K562 (cell line): ENCODE data around the gene MAB21L3.
A peak's percentile ranks its signal among the peaks of the same experiment; 100 is the strongest.

Experiments
- CEBPZ ChIP-seq: fragments of 150-350 bp; IDR thresholded peaks from 2 replicates; pipeline ENCODE4 v1.6.1; 2014; ENCODE audit warnings: low read depth, mild to moderate bottlenecking, low read length, borderline replicate concordance
- CREB1 ChIP-seq, 2 experiments: sonication (generic) in 1 of 2; formaldehyde crosslinking in 1 of 2; IDR thresholded peaks; 2 replicates each; pipeline versions ENCODE4 v1.6.1 to v1.8.0; 2012 to 2022; ENCODE audit warnings: inconsistent platforms in 1 of 2, mild to moderate bottlenecking in 1 of 2, missing genetic modification reagents in 1 of 2, moderate library complexity in 1 of 2
- CTCF ChIP-seq, 3 experiments: IDR thresholded peaks in 2 of 3; conservative IDR thresholded peaks in 1 of 3; 2 replicates each; pipeline ENCODE4 v1.5.1; 2011 to 2012; ENCODE audit warnings: low read length in 3 of 3, mild to moderate bottlenecking in 3 of 3, control low read depth in 2 of 3, improper control_type of control experiment in 1 of 3, inconsistent platforms in 1 of 3, low read depth in 1 of 3, mixed read lengths in 1 of 3, moderate library complexity in 1 of 3; ENCODE audit not compliant: insufficient read depth in 2 of 3
- ETV6 ChIP-seq, 3 experiments: fragments of 150-350 bp in 1 of 3; sonication (generic) in 1 of 3; formaldehyde crosslinking in 1 of 3; IDR thresholded peaks; 2 replicates each; pipeline versions ENCODE4 v1.6.1 to v1.8.0; 2014 to 2022; ENCODE audit warnings: borderline replicate concordance in 2 of 3, low read depth in 2 of 3, antibody characterized with exemption in 1 of 3, low read length in 1 of 3, mild to moderate bottlenecking in 1 of 3, missing genetic modification reagents in 1 of 3
- EZH2 ChIP-seq: IDR thresholded peaks from 2 replicates; pipeline ENCODE4 v1.6.1; 2012; ENCODE audit warnings: low read depth, mild to moderate bottlenecking, inconsistent platforms, low read length, borderline replicate concordance
- MAFF ChIP-seq: IDR thresholded peaks from 2 replicates; pipeline ENCODE4 v1.6.1; 2012; ENCODE audit warnings: low read length, improper control_type of control experiment
- MEIS2 ChIP-seq: fragments of 450-650 bp; IDR thresholded peaks from 2 replicates; pipeline ENCODE4 v1.6.1; 2014; ENCODE audit warnings: mild to moderate bottlenecking; ENCODE audit not compliant: partially characterized antibody
- NR0B1 ChIP-seq: fragments of 450-650 bp; IDR thresholded peaks from one replicate; pipeline ENCODE4 v1.6.1; 2018; ENCODE audit warnings: mild to moderate bottlenecking, moderate library complexity; ENCODE audit not compliant: partially characterized antibody
- U2AF1 ChIP-seq: fragments of 200-400 bp; formaldehyde crosslinking; optimal IDR thresholded peaks from 2 replicates; pipeline ENCODE3; 2017; ENCODE audit warnings: mild to moderate bottlenecking, low read depth, low read length, moderate library complexity

GRCh38 chr1:116167625-116168276, 56.6 kb downstream of the MAB21L3 start:
- TF ChIP-seq ETV6 (IDR thresholded peaks at IDR 0.05; ENCODE audit: borderline replicate concordance in 1 of 2, low read depth in 2 of 2, low read length in 1 of 2) (no peak), ETV6 (CRISPR knock-in tag; IDR thresholded peaks at IDR 0.05; ENCODE audit: borderline replicate concordance) (no peak), CTCF (IDR thresholded peaks at IDR 0.05 in 2 of 3, conservative IDR thresholded peaks at IDR 0.05 in 1 of 3; ENCODE audit: insufficient read depth in 2 of 3, low read depth in 1 of 3, low read length in 3 of 3) (no peak), MEIS2 (no peak), EZH2 (no peak), CEBPZ (no peak), MAFF (no peak), CREB1 (IDR thresholded peaks at IDR 0.05) (no peak), CREB1 (CRISPR knock-in tag; IDR thresholded peaks at IDR 0.05) (0 out of 2 replicates have a peak, but pooled peaks have one; percentile 11), U2AF1 (no peak), NR0B1 (no peak)
